HepG2 (cell line): ENCODE data around the gene GRM2.

ENCODE experiments used
- POLR2AphosphoS5 ChIP-seq: IDR thresholded peaks from 2 replicates; pipeline ENCODE4 v1.6.1; 2012; ENCODE audit warnings: low read depth, low read length
- TBP ChIP-seq: sonication (generic); formaldehyde crosslinking; IDR thresholded peaks from 2 replicates; pipeline ENCODE4 v1.5.0; 2020; ENCODE audit warnings: missing genetic modification reagents
- TF ChIP-seq, protein P1 (sequence below), 2 experiments: IDR thresholded peaks; 2 replicates each; pipeline ENCODE4 v1.6.1; 2011 to 2012; ENCODE audit warnings: low read length in 2 of 2, borderline replicate concordance in 1 of 2, low read depth in 1 of 2, mild to moderate bottlenecking in 1 of 2, moderate library complexity in 1 of 2
- TF ChIP-seq, protein P2 (sequence below): sonication (generic); formaldehyde crosslinking; conservative IDR thresholded peaks from 2 replicates; pipeline ENCODE4 v1.8.0; 2022; ENCODE audit warnings: low read depth, missing genetic modification reagents

DNA sequence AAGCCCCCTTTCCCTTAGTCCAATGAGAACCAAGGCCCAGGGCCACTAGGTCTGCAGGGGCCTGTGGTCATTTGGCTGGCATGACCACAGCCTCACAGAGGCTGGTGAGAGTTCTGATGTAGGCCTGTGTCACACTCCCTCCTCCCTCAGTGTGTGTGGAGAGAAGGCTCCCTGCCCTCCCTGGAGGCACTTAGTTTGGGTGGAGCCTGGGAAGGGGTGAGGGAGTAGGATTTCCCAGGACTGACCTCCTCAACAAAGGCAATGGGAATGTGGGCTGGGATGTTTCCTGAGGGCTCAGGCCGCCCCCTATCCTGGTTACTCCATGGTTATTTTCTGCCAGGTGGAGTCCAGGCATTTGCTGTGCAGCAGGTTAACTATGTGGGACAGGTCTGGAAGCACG is 28.2 kb upstream of the GRM2 start:
- no peak for TF ChIP-seq POLR2AphosphoS5
- TF ChIP-seq, protein P1, sequence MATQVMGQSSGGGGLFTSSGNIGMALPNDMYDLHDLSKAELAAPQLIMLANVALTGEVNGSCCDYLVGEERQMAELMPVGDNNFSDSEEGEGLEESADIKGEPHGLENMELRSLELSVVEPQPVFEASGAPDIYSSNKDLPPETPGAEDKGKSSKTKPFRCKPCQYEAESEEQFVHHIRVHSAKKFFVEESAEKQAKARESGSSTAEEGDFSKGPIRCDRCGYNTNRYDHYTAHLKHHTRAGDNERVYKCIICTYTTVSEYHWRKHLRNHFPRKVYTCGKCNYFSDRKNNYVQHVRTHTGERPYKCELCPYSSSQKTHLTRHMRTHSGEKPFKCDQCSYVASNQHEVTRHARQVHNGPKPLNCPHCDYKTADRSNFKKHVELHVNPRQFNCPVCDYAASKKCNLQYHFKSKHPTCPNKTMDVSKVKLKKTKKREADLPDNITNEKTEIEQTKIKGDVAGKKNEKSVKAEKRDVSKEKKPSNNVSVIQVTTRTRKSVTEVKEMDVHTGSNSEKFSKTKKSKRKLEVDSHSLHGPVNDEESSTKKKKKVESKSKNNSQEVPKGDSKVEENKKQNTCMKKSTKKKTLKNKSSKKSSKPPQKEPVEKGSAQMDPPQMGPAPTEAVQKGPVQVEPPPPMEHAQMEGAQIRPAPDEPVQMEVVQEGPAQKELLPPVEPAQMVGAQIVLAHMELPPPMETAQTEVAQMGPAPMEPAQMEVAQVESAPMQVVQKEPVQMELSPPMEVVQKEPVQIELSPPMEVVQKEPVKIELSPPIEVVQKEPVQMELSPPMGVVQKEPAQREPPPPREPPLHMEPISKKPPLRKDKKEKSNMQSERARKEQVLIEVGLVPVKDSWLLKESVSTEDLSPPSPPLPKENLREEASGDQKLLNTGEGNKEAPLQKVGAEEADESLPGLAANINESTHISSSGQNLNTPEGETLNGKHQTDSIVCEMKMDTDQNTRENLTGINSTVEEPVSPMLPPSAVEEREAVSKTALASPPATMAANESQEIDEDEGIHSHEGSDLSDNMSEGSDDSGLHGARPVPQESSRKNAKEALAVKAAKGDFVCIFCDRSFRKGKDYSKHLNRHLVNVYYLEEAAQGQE (IDR thresholded peaks at IDR 0.05; ENCODE audit: borderline replicate concordance in 1 of 2, low read depth in 1 of 2, low read length in 2 of 2), result no peak
- TF ChIP-seq, protein P2, sequence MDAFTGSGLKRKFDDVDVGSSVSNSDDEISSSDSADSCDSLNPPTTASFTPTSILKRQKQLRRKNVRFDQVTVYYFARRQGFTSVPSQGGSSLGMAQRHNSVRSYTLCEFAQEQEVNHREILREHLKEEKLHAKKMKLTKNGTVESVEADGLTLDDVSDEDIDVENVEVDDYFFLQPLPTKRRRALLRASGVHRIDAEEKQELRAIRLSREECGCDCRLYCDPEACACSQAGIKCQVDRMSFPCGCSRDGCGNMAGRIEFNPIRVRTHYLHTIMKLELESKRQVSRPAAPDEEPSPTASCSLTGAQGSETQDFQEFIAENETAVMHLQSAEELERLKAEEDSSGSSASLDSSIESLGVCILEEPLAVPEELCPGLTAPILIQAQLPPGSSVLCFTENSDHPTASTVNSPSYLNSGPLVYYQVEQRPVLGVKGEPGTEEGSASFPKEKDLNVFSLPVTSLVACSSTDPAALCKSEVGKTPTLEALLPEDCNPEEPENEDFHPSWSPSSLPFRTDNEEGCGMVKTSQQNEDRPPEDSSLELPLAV (CRISPR knock-in tag), result no peak
- no peak for TF ChIP-seq TBP
